Measurements from ENCODE around the gene PSMD5. TPM values are rescaled to one million over a fixed set of nuclear protein-coding genes. Genes with fewer than 3 reads are reported as not detected.

Gene PSMD5
- 10 to 100 TPM; 18.8 to 39.1 (median 28.4) TPM for total RNA-seq
- polyA plus RNA-seq, result 10 to 100 TPM; 14.8 to 18.5 (median 15.7) TPM
- long read RNA-seq, donor 1, partial matches to known transcripts, result 0 of 1 reads
- long read RNA-seq, donor 1, other reads (novel, unspliced or antisense), result 0 of 1 reads
- long read RNA-seq, donor 2, partial matches to known transcripts, result 0 of 4 reads
- long read RNA-seq, donor 2, other reads (novel, unspliced or antisense), result 0 of 4 reads
- long read RNA-seq, donor 3, partial matches to known transcripts, result 0 of 4 reads
- long read RNA-seq, donor 3, other reads (novel, unspliced or antisense), result 0 of 4 reads
- long read RNA-seq, donor 4, result 0 reads
- long read RNA-seq, donor 5, partial matches to known transcripts, result 0 of 4 reads
- long read RNA-seq, donor 5, other reads (novel, unspliced or antisense), result 0 of 4 reads
- long read RNA-seq, donor 6, transcript PSMD5-201 (10 exons, 3,443 nt), result major isoform, 11 of 11 reads
- long read RNA-seq, donor 6, partial matches to known transcripts, result 0 of 11 reads
- long read RNA-seq, donor 6, other reads (novel, unspliced or antisense), result 0 of 11 reads
- long read RNA-seq, donor 7, transcript PSMD5-201 (10 exons, 3,443 nt), result major isoform, 6 of 15 reads
- long read RNA-seq, donor 7, partial matches to known transcripts, result 0 of 15 reads
- long read RNA-seq, donor 7, other reads (novel, unspliced or antisense), result 9 of 15 reads
- long read RNA-seq, donor 8, transcript PSMD5-201 (10 exons, 3,443 nt), result major isoform, 6 of 6 reads
- long read RNA-seq, donor 8, partial matches to known transcripts, result 0 of 6 reads
- long read RNA-seq, donor 8, other reads (novel, unspliced or antisense), result 0 of 6 reads
- long read RNA-seq, donor 9, partial matches to known transcripts, result 0 of 4 reads
- long read RNA-seq, donor 9, other reads (novel, unspliced or antisense), result 0 of 4 reads
- long read RNA-seq, donor 10, partial matches to known transcripts, result 0 of 2 reads
- long read RNA-seq, donor 10, other reads (novel, unspliced or antisense), result 0 of 2 reads

DNA sequence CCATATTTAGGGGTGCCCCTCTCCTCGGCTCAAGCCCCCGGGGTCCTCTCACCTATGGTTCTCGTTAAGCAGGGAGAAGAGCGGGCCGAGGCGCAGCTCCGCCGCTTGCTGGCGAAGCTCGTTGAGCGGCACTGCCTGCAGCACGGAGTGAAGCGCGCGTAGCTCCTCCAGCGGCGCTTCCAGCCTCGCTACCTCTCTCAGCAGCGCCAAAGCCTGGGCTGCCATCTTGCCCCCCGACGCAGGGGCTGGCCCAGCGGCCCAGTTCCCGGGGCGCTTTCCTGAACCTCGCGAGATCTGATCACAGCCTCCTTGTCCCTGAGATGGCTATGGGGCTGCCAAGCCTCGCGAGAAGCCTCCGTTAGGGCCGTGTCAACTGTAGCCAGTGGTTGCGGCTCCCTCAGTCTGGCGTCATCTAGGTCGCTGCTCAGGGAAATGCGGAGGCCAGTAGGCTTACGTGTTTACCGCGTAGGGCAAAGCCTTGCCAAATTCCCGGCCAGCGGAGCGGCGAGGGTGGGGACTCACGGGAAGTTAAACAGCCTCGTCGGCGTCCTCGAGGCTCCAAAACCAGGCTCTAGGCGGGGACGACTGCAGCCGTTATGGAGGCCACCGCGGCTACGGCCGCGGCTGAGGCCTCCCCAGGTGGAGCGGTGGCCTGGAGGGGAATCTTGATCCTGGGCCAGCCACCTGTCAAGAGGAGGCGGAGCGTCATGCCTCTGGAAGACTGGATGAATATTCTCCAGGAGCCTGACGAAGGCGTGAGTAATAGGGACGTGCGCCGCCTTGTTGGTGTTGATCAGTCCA is at the start of gene PSMD5:
PSMD5 (minus strand) TSS at position 238 of the 801 bp plus-strand sequence; CDS start at position 225, 13 bp downstream.
- intact Hi-C loops (cut with DNase I; ENCODE audit: low total_unique reads), result no loop called here

DNA sequence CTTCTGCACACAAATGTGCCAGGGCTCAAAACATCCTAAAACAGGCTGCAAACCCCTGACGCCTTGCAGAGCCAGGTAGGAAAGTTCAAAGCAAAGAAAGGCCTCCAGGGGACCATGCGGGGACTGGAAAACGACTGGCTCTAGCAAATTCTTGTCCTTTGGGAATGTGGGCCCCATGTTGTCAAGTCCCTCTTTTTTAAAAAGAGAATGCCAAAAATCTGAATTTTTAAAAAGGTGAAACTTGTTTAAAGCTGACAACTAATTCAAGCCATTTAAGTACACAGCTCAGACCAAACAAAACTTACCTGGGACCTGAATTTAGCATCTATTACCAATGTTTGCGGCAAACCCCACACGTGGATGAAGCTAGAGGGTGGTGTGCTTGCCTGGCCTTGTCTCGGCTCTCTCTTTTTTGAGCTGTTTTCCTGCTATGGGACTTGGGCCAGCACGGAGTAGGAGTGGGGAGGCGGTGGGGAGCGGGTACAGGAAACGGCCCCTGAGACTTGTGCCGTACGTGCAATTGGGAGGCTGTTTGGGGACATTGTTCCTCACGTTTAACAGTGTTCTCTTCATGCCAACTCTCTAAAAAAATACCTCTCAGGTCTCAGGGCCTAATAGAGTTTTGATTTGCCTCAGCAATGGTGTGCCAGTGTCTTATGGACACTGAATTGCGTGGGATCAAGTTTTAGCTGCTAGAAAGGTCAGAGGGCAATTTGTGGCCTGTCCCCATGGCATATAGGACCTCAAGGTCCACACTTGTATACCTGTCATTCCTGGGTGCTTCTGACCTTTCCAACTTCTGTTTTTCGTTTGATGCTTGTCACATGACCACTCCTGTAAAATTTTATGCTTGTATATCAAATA is 49.4 kb upstream of the PSMD5 start:
- H3K4me1 ChIP-seq, result peaks cover 4 to 58% (median 32%) of the 10 kb centered on the region in 4 donors
- intact Hi-C loops (cut with DNase I; ENCODE audit: low total_unique reads), result no loop called here

More for the DNA sequence above, at the start of gene PSMD5:
- TF ChIP-seq POLR2AphosphoS5 (IDR thresholded peaks at IDR 0.05), result peak; percentile 88 to 95 (median 92)
- peak in 2 of 4 donors; percentile 19 to 59 for TF ChIP-seq POLR2A (IDR thresholded peaks at IDR 0.05)
- TF ChIP-seq EP300 (IDR thresholded peaks at IDR 0.05), result peak; percentile 57
- TF ChIP-seq, protein P1, sequence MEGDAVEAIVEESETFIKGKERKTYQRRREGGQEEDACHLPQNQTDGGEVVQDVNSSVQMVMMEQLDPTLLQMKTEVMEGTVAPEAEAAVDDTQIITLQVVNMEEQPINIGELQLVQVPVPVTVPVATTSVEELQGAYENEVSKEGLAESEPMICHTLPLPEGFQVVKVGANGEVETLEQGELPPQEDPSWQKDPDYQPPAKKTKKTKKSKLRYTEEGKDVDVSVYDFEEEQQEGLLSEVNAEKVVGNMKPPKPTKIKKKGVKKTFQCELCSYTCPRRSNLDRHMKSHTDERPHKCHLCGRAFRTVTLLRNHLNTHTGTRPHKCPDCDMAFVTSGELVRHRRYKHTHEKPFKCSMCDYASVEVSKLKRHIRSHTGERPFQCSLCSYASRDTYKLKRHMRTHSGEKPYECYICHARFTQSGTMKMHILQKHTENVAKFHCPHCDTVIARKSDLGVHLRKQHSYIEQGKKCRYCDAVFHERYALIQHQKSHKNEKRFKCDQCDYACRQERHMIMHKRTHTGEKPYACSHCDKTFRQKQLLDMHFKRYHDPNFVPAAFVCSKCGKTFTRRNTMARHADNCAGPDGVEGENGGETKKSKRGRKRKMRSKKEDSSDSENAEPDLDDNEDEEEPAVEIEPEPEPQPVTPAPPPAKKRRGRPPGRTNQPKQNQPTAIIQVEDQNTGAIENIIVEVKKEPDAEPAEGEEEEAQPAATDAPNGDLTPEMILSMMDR (IDR thresholded peaks at IDR 0.05), result no peak
- WGBS, 5 donors, result 3 to 9% (median 6%) methylated on average over 15 to 62 of the region's 62 CpGs
- H3K27ac ChIP-seq, result peak within 1 kb of the TSS; percentile 81 to 97 (median 96)
- peak within 1 kb of the TSS; percentile 75 to 92 (median 78) for H3K4me3 ChIP-seq
- peaks cover 15 to 83% (median 47%) of the 10 kb centered on the region in 4 donors for H3K4me1 ChIP-seq
- H3K9me3 ChIP-seq, result no peaks in the 10 kb centered on the region
- H3K27me3 ChIP-seq, result no peaks in the 10 kb centered on the region
- peak; percentile 98 to 99 for DNase-seq
- peaks cover 0 to 29% (median 8%) of the 10 kb centered on the region in 4 donors for H3K36me3 ChIP-seq

DNA sequence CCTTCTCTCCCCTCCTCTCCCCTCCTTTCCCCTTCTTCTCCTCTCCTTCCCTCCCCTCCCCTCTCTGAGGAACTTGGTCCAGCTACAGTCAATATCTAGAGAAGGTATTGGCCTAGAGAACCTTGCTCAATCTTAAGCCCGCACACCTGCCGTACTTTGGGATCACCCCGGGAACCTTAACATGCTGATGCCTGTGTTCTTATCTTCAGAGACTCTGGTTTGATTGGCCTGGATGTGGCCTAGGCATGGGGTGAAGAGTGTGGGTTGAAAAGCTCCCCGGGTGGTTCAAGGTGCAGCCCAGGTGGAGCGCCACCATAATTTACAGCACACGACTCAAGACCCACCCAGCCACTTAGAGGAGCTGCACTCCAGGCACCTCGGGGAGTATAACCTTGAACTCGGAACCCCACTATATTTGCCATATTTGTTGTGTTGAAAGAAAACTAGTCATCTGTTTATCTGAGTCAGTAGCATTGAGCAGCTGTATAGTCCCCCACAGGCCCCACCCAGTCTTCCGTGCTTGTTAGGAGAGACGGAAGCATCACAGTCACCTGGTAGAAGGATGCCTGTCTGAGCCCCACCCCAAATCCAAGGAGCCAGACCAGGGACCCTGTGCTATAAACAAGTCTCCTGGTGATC is 48.6 kb upstream of the PSMD5 start:
- peaks cover 0 to 53% (median 27%) of the 10 kb centered on the region in 4 donors for H3K4me1 ChIP-seq
- H3K4me3 ChIP-seq, result no peak overlapping the region
- no peak for DNase-seq
- peak overlapping the region; percentile 21 to 83 (median 73) for H3K27ac ChIP-seq
- H3K36me3 ChIP-seq, result no peaks in the 10 kb centered on the region
- 71 to 84% (median 82%) methylated on average over 10 of the region's 10 CpGs for WGBS, 5 donors
- no peaks in the 10 kb centered on the region for H3K27me3 ChIP-seq
- no peaks in the 10 kb centered on the region for H3K9me3 ChIP-seq
- TF ChIP-seq EP300 (IDR thresholded peaks at IDR 0.05) (no peak), POLR2A (IDR thresholded peaks at IDR 0.05) (no peak), POLR2AphosphoS5 (IDR thresholded peaks at IDR 0.05) (no peak)
- TF ChIP-seq, protein P1 (IDR thresholded peaks at IDR 0.05), result no peak
- intact Hi-C loops (cut with DNase I; ENCODE audit: low total_unique reads), result no loop called here

More for the DNA sequence above, 49.4 kb upstream of the PSMD5 start:
- Histone ChIP-seq H3K4me3 (no peak overlapping the region), H3K9me3 (no peaks in the 10 kb centered on the region), H3K36me3 (no peaks in the 10 kb centered on the region), H3K27me3 (no peaks in the 10 kb centered on the region), H3K27ac (peak overlapping the region; percentile 21 to 83 (median 56))
- 58 to 78% (median 67%) methylated on average over 15 of the region's 15 CpGs for WGBS, 5 donors
- peak in 1 of 2 donors; percentile 52 for DNase-seq
- TF ChIP-seq, protein P1 (IDR thresholded peaks at IDR 0.05), result no peak
- TF ChIP-seq EP300 (IDR thresholded peaks at IDR 0.05), result no peak
- TF ChIP-seq POLR2A (IDR thresholded peaks at IDR 0.05), result no peak
- TF ChIP-seq POLR2AphosphoS5 (IDR thresholded peaks at IDR 0.05), result no peak
